ENCODE data around the gene TEX48.

TEX48 gene

DNA sequence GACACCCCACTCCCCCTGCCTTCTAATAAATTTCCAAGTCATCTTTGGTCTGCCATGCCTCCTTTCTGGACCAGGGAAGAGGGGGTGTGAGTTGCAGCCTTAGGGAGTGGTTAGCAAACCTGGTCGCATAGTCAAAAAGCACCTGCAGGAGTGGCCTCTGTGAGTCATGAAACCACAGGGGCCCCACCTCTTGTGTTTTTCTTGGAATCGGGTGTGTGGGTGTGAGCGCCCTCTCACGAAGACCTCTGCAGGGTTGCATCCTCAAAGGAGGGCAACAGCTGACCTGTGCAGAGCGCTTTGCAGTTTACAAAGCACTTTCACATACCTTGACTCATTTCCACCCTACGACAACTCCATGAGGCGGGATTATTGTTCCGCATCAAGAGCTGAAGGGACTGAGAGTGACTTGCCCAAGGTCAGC lies 36.8 kb upstream of the TEX48 start:
- no peak overlapping the region for H3K4me3 ChIP-seq (ENCODE audit: low read depth in 1 of 2, low read length in 2 of 2)
- no peaks in the 10 kb centered on the region for H3K9me3 ChIP-seq (ENCODE audit: control insufficient read depth in 1 of 2, low read length in 2 of 2)
- H3K27me3 ChIP-seq (ENCODE audit: low read depth, low read length): no peaks in the 10 kb centered on the region
- H3K4me1 ChIP-seq (ENCODE audit: control insufficient read depth in 1 of 2, insufficient read depth in 2 of 2, low read length in 2 of 2): no peaks in the 10 kb centered on the region
- H3K27ac ChIP-seq (ENCODE audit: low read length): no peak overlapping the region
- no peaks in the 10 kb centered on the region for H3K36me3 ChIP-seq (ENCODE audit: control insufficient read depth in 1 of 2, insufficient read depth in 2 of 2, low read length in 2 of 2)

DNA sequence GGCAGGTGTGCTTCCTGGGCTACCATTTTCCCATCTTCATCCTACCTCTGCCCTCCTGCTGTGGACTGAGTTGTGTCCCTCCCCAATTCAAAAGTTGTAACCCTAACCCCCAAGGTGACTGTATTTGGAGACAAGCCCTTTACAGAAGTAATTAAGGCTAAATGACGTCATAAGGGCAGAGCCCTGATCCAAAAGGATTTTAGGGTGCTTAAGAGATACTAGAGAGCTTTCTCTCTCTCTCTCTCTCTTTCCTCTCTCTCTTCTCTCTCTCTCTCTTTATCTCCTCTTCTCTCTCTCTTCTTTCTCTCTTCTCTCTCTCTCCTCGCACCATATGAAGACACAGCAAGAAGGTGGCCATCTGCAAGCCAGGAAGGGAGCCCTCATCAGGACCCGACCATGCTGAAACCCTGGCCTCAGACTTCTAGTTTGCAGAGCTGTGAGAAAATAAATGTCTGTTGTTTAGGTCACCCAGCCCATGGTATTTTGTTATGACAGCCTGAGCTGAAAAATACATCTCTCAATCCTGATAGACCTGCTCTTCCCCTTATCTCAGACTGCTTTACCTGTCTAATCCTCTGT lies 36.0 kb upstream of the TEX48 start:
- Histone ChIP-seq H3K27ac (ENCODE audit: low read length) (no peak overlapping the region), H3K4me3 (ENCODE audit: low read depth in 1 of 2, low read length in 2 of 2) (no peak overlapping the region), H3K9me3 (ENCODE audit: control insufficient read depth in 1 of 2, low read length in 2 of 2) (no peaks in the 10 kb centered on the region)

DNA sequence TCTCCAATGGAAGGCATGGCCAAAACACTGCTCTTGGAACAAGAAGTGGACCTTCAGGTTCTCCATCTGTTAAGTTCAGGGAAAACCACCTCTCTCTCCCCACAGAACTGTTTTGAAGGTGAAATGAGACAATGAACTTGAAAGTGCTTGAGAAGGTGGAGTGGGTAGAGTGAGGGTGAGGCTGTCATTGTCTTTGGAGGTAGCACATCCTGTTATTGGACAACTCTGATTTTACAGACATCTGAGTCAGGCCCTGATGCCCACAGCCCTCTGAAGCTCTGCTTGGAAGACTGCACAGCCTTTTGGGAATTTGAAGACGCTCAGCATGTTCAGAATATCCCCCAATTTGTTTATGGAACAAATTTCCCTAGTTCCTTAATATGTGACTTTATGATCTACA lies 27.6 kb upstream of the TEX48 start:
- no peak overlapping the region for H3K27ac ChIP-seq (ENCODE audit: low read length)
- H3K9me3 ChIP-seq (ENCODE audit: control insufficient read depth in 1 of 2, low read length in 2 of 2): no peaks in the 10 kb centered on the region
- no peak overlapping the region for H3K4me3 ChIP-seq (ENCODE audit: low read depth in 1 of 2, low read length in 2 of 2)
- H3K4me1 ChIP-seq (ENCODE audit: control insufficient read depth in 1 of 2, insufficient read depth in 2 of 2, low read length in 2 of 2): no peaks in the 10 kb centered on the region
- H3K27me3 ChIP-seq (ENCODE audit: low read depth, low read length): no peaks in the 10 kb centered on the region
- H3K36me3 ChIP-seq (ENCODE audit: control insufficient read depth in 1 of 2, insufficient read depth in 2 of 2, low read length in 2 of 2): no peaks in the 10 kb centered on the region

More for the DNA sequence above, 36.0 kb upstream of the TEX48 start:
- no peaks in the 10 kb centered on the region for H3K4me1 ChIP-seq (ENCODE audit: control insufficient read depth in 1 of 2, insufficient read depth in 2 of 2, low read length in 2 of 2)
- H3K27me3 ChIP-seq (ENCODE audit: low read depth, low read length): no peaks in the 10 kb centered on the region
- no peaks in the 10 kb centered on the region for H3K36me3 ChIP-seq (ENCODE audit: control insufficient read depth in 1 of 2, insufficient read depth in 2 of 2, low read length in 2 of 2)

DNA sequence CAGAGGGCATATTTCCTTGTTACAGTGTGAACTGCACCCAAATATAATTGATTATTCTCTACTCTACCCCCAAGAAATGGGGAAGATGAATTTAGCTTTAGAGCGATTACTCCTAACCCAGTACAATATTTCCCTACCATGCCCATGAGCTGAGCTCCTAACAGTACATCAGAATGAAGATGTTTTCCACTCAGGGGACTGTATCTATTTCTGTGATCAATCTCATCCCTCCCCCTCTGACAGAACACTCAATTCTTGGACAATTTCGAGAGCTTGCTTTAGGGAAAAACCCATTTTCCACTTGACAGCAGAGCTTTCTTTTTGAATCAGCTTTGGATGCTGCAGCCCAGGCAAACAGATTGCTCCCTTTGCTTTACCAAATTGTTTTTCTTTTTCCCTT lies 24.7 kb upstream of the TEX48 start:
- H3K4me3 ChIP-seq (ENCODE audit: low read depth in 1 of 2, low read length in 2 of 2): no peak overlapping the region
- no peaks in the 10 kb centered on the region for H3K27me3 ChIP-seq (ENCODE audit: low read depth, low read length)
- H3K36me3 ChIP-seq (ENCODE audit: control insufficient read depth in 1 of 2, insufficient read depth in 2 of 2, low read length in 2 of 2): no peaks in the 10 kb centered on the region
- no peak overlapping the region for H3K27ac ChIP-seq (ENCODE audit: low read length)
- H3K9me3 ChIP-seq (ENCODE audit: control insufficient read depth in 1 of 2, low read length in 2 of 2): no peaks in the 10 kb centered on the region
- no peaks in the 10 kb centered on the region for H3K4me1 ChIP-seq (ENCODE audit: control insufficient read depth in 1 of 2, insufficient read depth in 2 of 2, low read length in 2 of 2)

DNA sequence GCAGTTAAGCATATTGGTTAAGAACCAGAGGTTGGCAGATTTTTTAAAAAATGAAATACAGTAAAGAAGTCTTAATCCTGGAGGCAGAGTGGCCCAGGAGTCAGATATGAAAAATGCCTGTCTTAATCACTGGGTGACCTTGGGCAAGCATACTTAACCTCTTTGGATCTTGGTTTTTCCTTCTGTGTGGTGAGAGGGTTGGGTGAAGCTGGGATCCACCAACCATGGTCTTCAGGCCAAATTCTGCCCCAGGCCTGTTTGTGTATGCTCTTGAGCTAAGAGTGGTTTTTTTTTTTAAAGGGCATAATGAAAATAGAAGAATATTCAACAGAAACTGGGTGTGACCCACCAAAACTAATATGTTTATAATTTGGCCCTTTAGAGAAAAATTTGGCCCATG lies 20.0 kb upstream of the TEX48 start:
- H3K27ac ChIP-seq (ENCODE audit: low read length): no peak overlapping the region
- no peak overlapping the region for H3K4me3 ChIP-seq (ENCODE audit: low read depth in 1 of 2, low read length in 2 of 2)
- H3K9me3 ChIP-seq (ENCODE audit: control insufficient read depth in 1 of 2, low read length in 2 of 2): no peaks in the 10 kb centered on the region
- no peaks in the 10 kb centered on the region for H3K36me3 ChIP-seq (ENCODE audit: control insufficient read depth in 1 of 2, insufficient read depth in 2 of 2, low read length in 2 of 2)
- no peaks in the 10 kb centered on the region for H3K4me1 ChIP-seq (ENCODE audit: control insufficient read depth in 1 of 2, insufficient read depth in 2 of 2, low read length in 2 of 2)
- no peaks in the 10 kb centered on the region for H3K27me3 ChIP-seq (ENCODE audit: low read depth, low read length)

DNA sequence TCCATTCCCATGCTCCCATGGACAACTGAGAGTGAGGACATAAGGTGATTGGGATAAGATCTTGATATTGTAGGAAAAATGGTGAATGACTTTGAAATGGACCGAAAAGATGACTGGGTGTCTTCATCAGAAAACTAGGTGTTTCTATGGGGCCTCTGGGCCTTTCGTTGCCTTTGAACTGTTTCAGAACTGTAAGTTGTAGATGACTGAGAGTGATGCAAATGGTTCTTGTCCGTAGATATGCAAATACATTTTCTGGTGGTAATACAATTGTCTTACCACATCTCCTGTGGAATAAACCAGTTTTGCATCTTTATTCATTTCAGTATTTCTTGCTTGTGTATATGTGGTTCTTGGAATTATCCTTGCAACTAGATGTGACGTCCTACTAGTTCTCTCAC lies 16.0 kb upstream of the TEX48 start:
- H3K4me3 ChIP-seq (ENCODE audit: low read depth in 1 of 2, low read length in 2 of 2): no peak overlapping the region

DNA sequence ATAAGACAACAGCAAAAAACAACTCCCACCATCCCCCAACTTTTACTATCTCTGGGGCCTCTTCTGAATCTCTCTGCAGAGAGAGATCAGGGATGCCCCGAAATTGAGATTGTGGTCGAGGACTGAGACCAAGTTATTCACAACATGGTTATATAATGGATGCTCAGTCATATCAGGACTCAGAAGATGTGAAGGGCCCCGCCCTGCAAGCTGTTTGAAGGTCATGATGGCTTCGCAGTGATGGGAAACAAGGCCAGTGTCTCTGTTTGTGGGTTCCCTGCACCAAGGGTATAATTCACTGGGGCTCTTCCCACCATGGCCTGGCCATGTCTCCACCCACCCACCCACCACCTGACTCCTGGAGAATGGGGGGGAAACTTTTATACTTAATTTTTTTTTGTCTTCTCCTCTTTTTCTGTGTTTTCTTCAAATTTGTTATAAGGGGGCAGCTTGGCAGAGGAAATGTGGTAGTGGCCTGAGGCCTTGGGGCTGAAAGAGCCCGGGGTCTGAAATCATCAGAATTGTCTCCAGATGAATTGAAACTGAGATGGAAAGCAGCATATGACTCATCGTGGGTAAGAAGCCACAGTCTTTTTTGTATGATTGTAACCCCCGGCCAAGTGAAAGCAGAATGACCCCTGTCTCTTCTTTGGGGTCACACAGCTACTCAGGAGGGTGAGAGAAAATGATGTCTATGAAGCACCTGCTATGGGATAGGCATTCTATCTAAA lies 15.0 kb upstream of the TEX48 start:
- no peaks in the 10 kb centered on the region for H3K36me3 ChIP-seq (ENCODE audit: control insufficient read depth in 1 of 2, insufficient read depth in 2 of 2, low read length in 2 of 2)
- no peak overlapping the region for H3K27ac ChIP-seq (ENCODE audit: low read length)
- H3K9me3 ChIP-seq (ENCODE audit: control insufficient read depth in 1 of 2, low read length in 2 of 2): no peaks in the 10 kb centered on the region
- H3K27me3 ChIP-seq (ENCODE audit: low read depth, low read length): no peaks in the 10 kb centered on the region
- H3K4me3 ChIP-seq (ENCODE audit: low read depth in 1 of 2, low read length in 2 of 2): no peak overlapping the region
- no peaks in the 10 kb centered on the region for H3K4me1 ChIP-seq (ENCODE audit: control insufficient read depth in 1 of 2, insufficient read depth in 2 of 2, low read length in 2 of 2)

More for the DNA sequence above, 16.0 kb upstream of the TEX48 start:
- no peak overlapping the region for H3K27ac ChIP-seq (ENCODE audit: low read length)
- no peaks in the 10 kb centered on the region for H3K4me1 ChIP-seq (ENCODE audit: control insufficient read depth in 1 of 2, insufficient read depth in 2 of 2, low read length in 2 of 2)
- no peaks in the 10 kb centered on the region for H3K27me3 ChIP-seq (ENCODE audit: low read depth, low read length)
- H3K36me3 ChIP-seq (ENCODE audit: control insufficient read depth in 1 of 2, insufficient read depth in 2 of 2, low read length in 2 of 2): no peaks in the 10 kb centered on the region
- H3K9me3 ChIP-seq (ENCODE audit: control insufficient read depth in 1 of 2, low read length in 2 of 2): no peaks in the 10 kb centered on the region

DNA sequence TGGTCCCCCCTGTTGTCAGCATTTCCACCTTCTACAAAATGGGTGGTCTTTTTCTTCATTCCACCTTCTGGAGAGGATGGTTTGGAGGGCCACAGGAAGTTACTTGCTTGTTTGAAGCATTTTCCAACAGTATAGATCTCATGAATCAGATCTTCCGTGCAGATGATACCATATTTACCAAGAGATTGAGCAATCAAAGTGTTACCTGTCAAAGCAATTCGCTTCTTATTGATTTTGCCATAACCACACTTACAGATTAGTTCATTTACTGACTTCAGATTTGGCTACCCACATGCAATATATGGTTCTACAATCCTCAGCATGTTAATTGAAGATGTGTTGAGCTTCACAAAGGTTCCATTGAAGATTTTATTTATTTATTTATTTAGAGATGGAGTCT lies 14.0 kb upstream of the TEX48 start:
- H3K27me3 ChIP-seq (ENCODE audit: low read depth, low read length): no peaks in the 10 kb centered on the region
- no peak overlapping the region for H3K27ac ChIP-seq (ENCODE audit: low read length)
- no peaks in the 10 kb centered on the region for H3K4me1 ChIP-seq (ENCODE audit: control insufficient read depth in 1 of 2, insufficient read depth in 2 of 2, low read length in 2 of 2)
- H3K4me3 ChIP-seq (ENCODE audit: low read depth in 1 of 2, low read length in 2 of 2): no peak overlapping the region
- H3K9me3 ChIP-seq (ENCODE audit: control insufficient read depth in 1 of 2, low read length in 2 of 2): no peaks in the 10 kb centered on the region
- no peaks in the 10 kb centered on the region for H3K36me3 ChIP-seq (ENCODE audit: control insufficient read depth in 1 of 2, insufficient read depth in 2 of 2, low read length in 2 of 2)

DNA sequence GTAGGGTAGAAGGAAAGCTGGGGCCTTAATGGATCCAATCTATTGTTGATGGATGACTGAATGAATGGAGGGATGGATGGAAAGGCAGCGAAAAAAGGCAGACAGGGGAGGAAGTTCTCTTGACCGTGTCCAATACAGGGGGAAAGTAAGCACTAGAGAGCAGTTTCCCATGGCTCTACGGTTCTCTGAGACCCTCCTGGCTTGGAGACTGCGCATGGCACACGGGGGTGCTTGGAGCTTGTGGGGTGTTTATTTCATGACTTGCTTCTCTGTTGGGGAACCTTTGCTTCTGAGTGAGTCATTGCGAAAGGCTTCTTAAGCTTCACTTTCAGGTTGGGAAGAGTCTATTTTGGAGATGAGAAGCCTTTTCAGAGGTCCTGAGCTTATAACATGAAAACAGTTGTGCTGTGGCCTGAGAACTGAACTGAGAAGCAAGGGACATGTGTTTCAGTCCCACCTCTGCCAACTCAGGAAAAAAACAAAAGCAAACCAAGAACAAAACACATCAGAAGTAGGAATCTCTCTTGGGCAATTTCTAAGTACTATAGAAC lies 12.8 kb upstream of the TEX48 start:
- no peaks in the 10 kb centered on the region for H3K36me3 ChIP-seq (ENCODE audit: control insufficient read depth in 1 of 2, insufficient read depth in 2 of 2, low read length in 2 of 2)
- no peak overlapping the region for H3K4me3 ChIP-seq (ENCODE audit: low read depth in 1 of 2, low read length in 2 of 2)
- H3K27me3 ChIP-seq (ENCODE audit: low read depth, low read length): no peaks in the 10 kb centered on the region
- no peaks in the 10 kb centered on the region for H3K4me1 ChIP-seq (ENCODE audit: control insufficient read depth in 1 of 2, insufficient read depth in 2 of 2, low read length in 2 of 2)
- H3K9me3 ChIP-seq (ENCODE audit: control insufficient read depth in 1 of 2, low read length in 2 of 2): no peaks in the 10 kb centered on the region
- no peak overlapping the region for H3K27ac ChIP-seq (ENCODE audit: low read length)

DNA sequence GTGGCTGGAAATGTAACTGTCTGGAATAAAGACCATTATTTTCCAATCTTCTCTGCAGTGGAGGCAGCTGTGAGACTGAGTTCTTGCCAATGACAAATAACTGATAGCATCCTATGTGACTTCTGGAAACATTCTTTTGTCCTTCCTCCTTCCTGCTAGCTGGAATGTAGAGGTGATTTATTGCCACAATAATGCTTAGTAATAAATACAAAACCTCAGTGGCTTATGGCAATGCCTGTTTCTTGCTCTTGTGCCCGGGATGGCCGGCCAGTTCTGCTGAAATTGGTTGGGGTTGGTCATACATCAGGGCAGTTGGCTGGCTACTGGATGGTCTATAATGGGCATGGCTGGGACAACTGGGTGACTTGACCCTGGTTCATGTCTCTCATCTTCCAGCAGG lies 12.2 kb upstream of the TEX48 start:
- Histone ChIP-seq H3K4me1 (ENCODE audit: control insufficient read depth in 1 of 2, insufficient read depth in 2 of 2, low read length in 2 of 2) (no peaks in the 10 kb centered on the region), H3K9me3 (ENCODE audit: control insufficient read depth in 1 of 2, low read length in 2 of 2) (no peaks in the 10 kb centered on the region)

DNA sequence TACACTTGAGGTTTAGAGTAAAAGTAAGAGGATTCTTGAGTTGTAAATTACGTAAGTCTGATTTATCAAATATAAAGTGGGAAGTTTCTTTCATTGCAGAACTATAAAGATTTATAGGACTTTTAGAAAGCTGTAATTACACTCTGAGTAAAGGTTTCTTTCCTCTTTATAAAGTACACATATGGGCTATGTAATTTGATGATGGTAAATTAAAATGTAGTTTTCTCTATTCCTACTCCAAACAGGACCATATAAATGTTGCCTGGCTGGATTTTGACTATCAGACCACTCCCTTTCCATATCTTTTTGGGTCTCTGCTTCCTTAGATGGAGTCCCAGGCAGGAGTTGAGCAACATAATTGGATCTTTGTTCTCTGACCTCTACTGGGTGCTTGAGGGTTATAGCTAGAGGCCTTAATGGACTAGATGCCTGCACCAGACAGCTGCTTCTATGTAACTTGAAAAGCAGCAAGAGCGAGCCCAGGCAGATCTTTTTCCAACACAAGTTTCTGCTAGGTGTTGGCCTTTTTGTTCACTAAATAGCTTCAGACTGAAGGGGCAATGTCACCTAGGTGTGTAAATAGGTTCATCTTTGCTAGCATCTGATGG lies 11.4 kb upstream of the TEX48 start:
- H3K27ac ChIP-seq (ENCODE audit: low read length): no peak overlapping the region
- no peaks in the 10 kb centered on the region for H3K36me3 ChIP-seq (ENCODE audit: control insufficient read depth in 1 of 2, insufficient read depth in 2 of 2, low read length in 2 of 2)
- H3K9me3 ChIP-seq (ENCODE audit: control insufficient read depth in 1 of 2, low read length in 2 of 2): no peaks in the 10 kb centered on the region
- no peak overlapping the region for H3K4me3 ChIP-seq (ENCODE audit: low read depth in 1 of 2, low read length in 2 of 2)
- H3K4me1 ChIP-seq (ENCODE audit: control insufficient read depth in 1 of 2, insufficient read depth in 2 of 2, low read length in 2 of 2): no peaks in the 10 kb centered on the region
- no peaks in the 10 kb centered on the region for H3K27me3 ChIP-seq (ENCODE audit: low read depth, low read length)

More for the DNA sequence above, 12.2 kb upstream of the TEX48 start:
- Histone ChIP-seq H3K36me3 (ENCODE audit: control insufficient read depth in 1 of 2, insufficient read depth in 2 of 2, low read length in 2 of 2) (no peaks in the 10 kb centered on the region), H3K4me3 (ENCODE audit: low read depth in 1 of 2, low read length in 2 of 2) (no peak overlapping the region), H3K27ac (ENCODE audit: low read length) (no peak overlapping the region), H3K27me3 (ENCODE audit: low read depth, low read length) (no peaks in the 10 kb centered on the region)

Measured in muscle layer of duodenum (tissue), 2 donors.